C4-2B (cell line): Measurements from ENCODE around the gene NUP42.

Source experiments
- ZFX ChIP-seq: fragments of 450-650 bp; IDR thresholded peaks from 2 replicates; pipeline ENCODE4 v1.6.1; 2017
- TF ChIP-seq, protein P1 (sequence below): fragments of 450-650 bp; conservative IDR thresholded peaks from 2 replicates; pipeline ENCODE4 v1.5.1; 2017; ENCODE audit warnings: mild to moderate bottlenecking

DNA sequence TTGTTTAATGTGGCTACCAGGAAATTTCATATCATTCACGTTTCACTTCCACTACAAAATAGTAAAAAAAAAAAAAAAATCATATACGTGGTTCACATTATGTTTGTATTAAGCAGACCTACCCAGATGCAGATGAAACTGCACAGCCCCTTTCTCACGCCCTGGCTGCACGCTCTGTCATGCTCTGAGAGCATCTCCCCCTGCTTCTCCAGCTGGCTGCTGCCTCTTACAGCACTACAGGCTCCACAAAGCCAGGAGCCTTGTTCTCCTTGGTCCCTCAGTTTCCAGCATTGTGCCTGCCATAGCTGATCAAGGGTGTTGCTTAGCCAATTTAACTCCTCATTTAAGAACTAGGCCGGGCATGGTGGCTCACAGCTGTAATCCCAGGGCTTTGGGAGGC is 57.9 kb downstream of the NUP42 start:
- TF ChIP-seq, protein P1, sequence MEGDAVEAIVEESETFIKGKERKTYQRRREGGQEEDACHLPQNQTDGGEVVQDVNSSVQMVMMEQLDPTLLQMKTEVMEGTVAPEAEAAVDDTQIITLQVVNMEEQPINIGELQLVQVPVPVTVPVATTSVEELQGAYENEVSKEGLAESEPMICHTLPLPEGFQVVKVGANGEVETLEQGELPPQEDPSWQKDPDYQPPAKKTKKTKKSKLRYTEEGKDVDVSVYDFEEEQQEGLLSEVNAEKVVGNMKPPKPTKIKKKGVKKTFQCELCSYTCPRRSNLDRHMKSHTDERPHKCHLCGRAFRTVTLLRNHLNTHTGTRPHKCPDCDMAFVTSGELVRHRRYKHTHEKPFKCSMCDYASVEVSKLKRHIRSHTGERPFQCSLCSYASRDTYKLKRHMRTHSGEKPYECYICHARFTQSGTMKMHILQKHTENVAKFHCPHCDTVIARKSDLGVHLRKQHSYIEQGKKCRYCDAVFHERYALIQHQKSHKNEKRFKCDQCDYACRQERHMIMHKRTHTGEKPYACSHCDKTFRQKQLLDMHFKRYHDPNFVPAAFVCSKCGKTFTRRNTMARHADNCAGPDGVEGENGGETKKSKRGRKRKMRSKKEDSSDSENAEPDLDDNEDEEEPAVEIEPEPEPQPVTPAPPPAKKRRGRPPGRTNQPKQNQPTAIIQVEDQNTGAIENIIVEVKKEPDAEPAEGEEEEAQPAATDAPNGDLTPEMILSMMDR = no peak
- TF ChIP-seq ZFX = no peak
